Measurements from ENCODE around the gene ARHGAP24. TPM values are rescaled to one million over a fixed set of nuclear protein-coding genes. Genes with fewer than 3 reads are reported as not detected.

The ARHGAP24 gene
- total RNA-seq, 4 donors from 2014 or later: 12.1 to 60.8 (median 18.9) TPM

DNA sequence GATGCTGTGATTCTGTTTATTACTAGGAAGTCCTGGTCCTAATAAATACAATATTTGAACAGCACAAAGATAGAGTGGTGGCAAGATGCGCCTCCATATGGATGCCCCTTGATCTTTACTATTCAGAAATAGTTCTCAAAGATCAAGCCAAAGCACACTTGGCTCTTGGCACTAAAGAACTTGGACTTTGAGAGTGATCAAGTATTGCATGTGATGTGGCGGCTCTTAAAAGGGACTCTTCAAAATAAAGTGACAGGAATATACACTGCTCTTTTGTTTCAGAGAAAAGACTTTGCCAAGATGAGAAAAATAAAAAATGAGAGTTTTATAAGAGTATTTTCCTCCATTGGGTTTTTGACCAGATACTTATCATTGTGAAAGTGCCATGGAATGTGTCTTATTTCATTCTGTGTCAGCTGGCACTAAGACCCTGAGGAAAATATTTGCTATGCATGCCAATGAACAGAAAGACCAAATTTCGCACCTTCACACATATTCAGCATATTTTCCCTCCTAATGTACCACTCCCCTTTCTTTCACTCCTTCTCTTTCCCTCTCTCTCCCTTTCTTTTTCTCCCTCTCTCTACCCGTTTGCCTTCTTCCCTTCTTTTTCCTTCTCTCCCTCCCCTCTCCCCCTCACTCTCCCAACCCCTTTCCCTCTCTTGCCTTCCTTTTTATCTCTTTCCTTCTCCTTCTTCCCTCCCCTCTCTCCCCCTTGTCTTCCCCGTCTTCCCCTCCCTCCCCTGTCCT is 35.1 kb downstream of the ARHGAP24 start:
- no peak overlapping the region for H3K4me3 ChIP-seq
- TF ChIP-seq, protein P1, sequence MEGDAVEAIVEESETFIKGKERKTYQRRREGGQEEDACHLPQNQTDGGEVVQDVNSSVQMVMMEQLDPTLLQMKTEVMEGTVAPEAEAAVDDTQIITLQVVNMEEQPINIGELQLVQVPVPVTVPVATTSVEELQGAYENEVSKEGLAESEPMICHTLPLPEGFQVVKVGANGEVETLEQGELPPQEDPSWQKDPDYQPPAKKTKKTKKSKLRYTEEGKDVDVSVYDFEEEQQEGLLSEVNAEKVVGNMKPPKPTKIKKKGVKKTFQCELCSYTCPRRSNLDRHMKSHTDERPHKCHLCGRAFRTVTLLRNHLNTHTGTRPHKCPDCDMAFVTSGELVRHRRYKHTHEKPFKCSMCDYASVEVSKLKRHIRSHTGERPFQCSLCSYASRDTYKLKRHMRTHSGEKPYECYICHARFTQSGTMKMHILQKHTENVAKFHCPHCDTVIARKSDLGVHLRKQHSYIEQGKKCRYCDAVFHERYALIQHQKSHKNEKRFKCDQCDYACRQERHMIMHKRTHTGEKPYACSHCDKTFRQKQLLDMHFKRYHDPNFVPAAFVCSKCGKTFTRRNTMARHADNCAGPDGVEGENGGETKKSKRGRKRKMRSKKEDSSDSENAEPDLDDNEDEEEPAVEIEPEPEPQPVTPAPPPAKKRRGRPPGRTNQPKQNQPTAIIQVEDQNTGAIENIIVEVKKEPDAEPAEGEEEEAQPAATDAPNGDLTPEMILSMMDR (IDR thresholded peaks at IDR 0.05): no peak
- TF ChIP-seq POLR2A (IDR thresholded peaks at IDR 0.05): no peak
- H3K4me1 ChIP-seq: no peaks in the 10 kb centered on the region
- H3K36me3 ChIP-seq: no peaks in the 10 kb centered on the region
- DNase-seq: no peak
- H3K27ac ChIP-seq: no peak overlapping the region
- no peaks in the 10 kb centered on the region for H3K9me3 ChIP-seq
- no peaks in the 10 kb centered on the region for H3K27me3 ChIP-seq
- intact Hi-C loops (cut with DNase I; ENCODE audit: low total_unique reads): no loop called here

DNA sequence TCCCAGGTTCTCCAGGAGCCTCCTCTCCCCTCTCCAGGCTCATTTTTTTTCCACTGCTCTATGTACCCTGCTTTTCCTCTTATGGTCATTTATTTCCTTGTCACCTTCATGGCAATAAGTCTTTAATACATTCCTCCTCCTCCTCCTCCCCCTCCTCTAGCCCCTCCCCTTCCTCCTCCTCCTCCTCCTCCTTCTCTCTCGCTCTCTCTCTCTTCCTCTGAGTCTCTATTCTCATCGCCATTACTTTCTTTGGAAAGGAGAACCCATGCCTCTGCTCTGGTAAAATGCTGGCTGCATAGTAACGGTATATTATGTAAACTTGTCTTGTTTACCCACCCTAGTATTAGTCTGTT is 35.7 kb downstream of the ARHGAP24 start:
- TF ChIP-seq, protein P1 (IDR thresholded peaks at IDR 0.05): no peak
- no peak for TF ChIP-seq POLR2A (IDR thresholded peaks at IDR 0.05)
- Histone ChIP-seq H3K27me3 (no peaks in the 10 kb centered on the region), H3K4me1 (no peaks in the 10 kb centered on the region), H3K27ac (no peak overlapping the region), H3K9me3 (no peaks in the 10 kb centered on the region), H3K36me3 (no peaks in the 10 kb centered on the region), H3K4me3 (no peak overlapping the region)
- no peak for DNase-seq
- intact Hi-C loops (cut with DNase I; ENCODE audit: low total_unique reads): no loop called here

DNA sequence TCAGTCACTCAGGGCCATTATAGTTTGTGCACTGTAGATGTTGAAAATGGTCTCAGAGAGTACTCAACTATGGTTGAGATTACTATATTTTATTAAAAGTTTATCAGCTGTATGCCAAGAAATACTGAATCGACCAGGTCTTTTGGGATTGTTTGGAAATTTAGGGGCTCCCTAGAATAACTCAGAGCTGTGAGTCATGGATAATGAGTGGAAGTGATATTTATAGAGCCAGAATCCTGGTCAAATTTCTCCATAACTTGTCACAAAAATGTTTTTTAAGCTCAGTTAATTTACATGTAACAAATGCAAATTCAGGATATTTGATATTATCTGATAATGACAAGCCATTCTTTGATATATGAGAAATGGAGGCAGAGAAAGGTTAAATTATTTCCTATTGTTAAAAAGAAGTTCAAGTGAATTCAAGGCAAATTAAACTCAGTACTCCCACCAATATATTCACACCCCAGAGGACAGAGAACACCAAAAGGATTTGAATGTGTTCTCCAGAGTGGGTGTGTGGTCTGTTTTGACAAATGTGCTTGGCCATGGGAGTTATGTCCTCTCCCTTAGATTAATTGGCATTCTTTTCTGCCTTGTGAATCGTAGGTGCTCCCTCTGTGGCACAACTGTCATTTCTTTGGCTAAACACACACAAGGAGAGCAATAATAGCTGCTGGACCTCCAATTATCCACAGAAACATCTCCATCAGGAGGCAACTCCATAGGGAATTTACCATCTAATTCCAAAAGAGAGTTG is 37.7 kb downstream of the ARHGAP24 start:
- Histone ChIP-seq H3K36me3 (no peaks in the 10 kb centered on the region), H3K27ac (no peak overlapping the region), H3K4me1 (no peaks in the 10 kb centered on the region), H3K27me3 (no peaks in the 10 kb centered on the region), H3K4me3 (no peak overlapping the region), H3K9me3 (no peaks in the 10 kb centered on the region)
- DNase-seq: no peak
- intact Hi-C loops (cut with DNase I; ENCODE audit: low total_unique reads): no loop called here
- no peak for TF ChIP-seq POLR2A (IDR thresholded peaks at IDR 0.05)

DNA sequence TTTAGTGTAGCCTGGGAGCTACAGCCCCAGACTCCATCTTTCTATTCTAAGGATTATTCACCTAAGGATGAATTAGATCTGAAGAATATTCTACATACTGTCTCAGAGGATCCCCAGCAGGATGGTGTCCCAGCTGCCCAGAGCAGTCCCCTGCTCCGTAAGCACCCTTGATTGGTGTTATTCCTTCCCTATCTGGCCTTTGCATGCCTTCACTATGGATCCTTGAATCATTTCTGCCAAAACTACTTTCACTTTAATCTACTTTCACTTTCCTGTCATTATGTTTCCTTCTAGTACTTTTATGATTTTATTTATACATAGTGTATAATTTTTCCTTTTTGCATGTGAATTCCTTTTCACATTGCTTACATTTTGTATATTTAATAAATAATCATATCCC is 39.2 kb downstream of the ARHGAP24 start:
- TF ChIP-seq, protein P1 (IDR thresholded peaks at IDR 0.05): no peak
- TF ChIP-seq POLR2A (IDR thresholded peaks at IDR 0.05): no peak

DNA sequence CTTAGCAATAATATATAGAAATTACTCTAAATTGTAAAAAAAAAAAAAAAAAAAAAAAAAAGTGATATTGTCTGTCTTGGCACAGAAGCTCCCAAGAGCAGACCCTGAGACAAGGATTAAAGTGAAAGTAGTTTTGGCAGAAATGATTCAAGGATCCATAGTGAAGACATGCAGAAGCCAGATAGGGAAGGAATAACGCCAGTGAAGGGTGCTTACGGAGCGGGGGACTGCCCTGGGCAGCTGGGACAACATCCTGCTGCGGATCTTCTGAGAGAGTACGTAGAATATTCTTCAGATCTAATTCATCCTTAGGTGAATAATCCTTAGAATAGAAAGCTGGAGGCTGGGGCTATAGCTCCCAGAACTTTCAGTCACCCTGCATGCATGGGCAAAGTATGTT is 39.8 kb downstream of the ARHGAP24 start:
- intact Hi-C loops (cut with DNase I; ENCODE audit: low total_unique reads): no loop called here
- TF ChIP-seq, protein P1 (IDR thresholded peaks at IDR 0.05): no peak
- TF ChIP-seq POLR2A (IDR thresholded peaks at IDR 0.05): no peak
- no peak for DNase-seq

More for the DNA sequence above, 39.2 kb downstream of the ARHGAP24 start:
- no peak for DNase-seq
- Histone ChIP-seq H3K27ac (no peak overlapping the region), H3K36me3 (no peaks in the 10 kb centered on the region), H3K4me3 (no peak overlapping the region), H3K4me1 (no peaks in the 10 kb centered on the region), H3K9me3 (no peaks in the 10 kb centered on the region), H3K27me3 (no peaks in the 10 kb centered on the region)
- intact Hi-C loops (cut with DNase I; ENCODE audit: low total_unique reads): no loop called here

More for the DNA sequence above, 39.8 kb downstream of the ARHGAP24 start:
- Histone ChIP-seq H3K9me3 (no peaks in the 10 kb centered on the region), H3K27ac (no peak overlapping the region), H3K4me3 (no peak overlapping the region), H3K27me3 (no peaks in the 10 kb centered on the region), H3K4me1 (no peaks in the 10 kb centered on the region), H3K36me3 (no peaks in the 10 kb centered on the region)
